Esophagus squamous epithelium (tissue), 4 donors: Measurements from ENCODE around the gene LIMK2.

Experiments used
- CTCF ChIP-seq, 6 experiments: fragments of 450-650 bp in 4 of 6; fragments of 200-600 bp in 2 of 6; sonication (generic) in 2 of 6; IDR thresholded peaks; one replicate each; pipeline ENCODE4 v1.5.1; 2016 to 2019; ENCODE audit warnings: antibody characterized with exemption in 6 of 6, mild to moderate bottlenecking in 4 of 6, moderate library complexity in 4 of 6
- POLR2A ChIP-seq, 4 donors: fragments of 450-650 bp; IDR thresholded peaks; one replicate each; pipeline ENCODE4 v1.6.1; 2017; ENCODE audit warnings: antibody characterized with exemption in 4 of 4, mild to moderate bottlenecking in 4 of 4, moderate library complexity in 3 of 4

DNA sequence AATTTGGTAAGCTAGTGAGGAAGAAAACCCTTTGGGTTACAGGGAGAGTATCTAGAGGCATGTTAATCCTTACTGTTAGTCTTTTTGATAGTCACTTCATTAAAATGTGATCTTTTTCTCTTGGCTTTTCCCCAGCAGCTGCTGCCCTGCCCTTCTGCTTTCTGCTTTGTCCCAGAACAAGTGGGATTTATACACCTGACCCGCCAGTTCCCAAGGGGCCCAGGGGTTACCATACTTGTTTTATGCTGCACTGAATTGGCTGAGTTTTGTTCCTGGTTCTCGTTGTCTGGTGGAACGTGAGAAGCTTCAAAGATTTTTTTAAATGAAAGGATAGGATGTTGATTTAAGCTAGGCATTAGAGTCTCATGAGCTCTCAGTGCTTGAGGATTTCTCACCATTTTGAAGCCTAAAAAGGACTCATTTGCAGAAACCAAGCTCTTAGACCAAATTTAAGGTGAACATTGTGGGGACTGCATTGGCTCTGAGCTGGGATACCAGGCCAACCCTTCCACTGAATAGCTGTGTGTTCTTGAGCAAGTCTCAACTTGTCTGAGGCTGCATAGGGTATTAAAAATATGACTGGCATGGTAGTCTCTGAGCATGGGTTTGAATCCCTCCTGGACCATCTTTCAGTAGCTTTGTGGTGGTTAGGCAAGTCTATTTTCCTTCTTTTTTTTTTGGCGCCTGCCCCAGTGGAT, 6.6 kb downstream of the LIMK2 start:
- no peak for TF ChIP-seq CTCF (IDR thresholded peaks at IDR 0.05)
- TF ChIP-seq POLR2A (IDR thresholded peaks at IDR 0.05), result no peak
